Measurements from ENCODE around the gene RHOBTB3. TPM values are rescaled to one million over a fixed set of nuclear protein-coding genes. Genes with fewer than 3 reads are reported as not detected.

RHOBTB3 gene
- total RNA-seq, 1 donor, result 23.3 TPM

DNA sequence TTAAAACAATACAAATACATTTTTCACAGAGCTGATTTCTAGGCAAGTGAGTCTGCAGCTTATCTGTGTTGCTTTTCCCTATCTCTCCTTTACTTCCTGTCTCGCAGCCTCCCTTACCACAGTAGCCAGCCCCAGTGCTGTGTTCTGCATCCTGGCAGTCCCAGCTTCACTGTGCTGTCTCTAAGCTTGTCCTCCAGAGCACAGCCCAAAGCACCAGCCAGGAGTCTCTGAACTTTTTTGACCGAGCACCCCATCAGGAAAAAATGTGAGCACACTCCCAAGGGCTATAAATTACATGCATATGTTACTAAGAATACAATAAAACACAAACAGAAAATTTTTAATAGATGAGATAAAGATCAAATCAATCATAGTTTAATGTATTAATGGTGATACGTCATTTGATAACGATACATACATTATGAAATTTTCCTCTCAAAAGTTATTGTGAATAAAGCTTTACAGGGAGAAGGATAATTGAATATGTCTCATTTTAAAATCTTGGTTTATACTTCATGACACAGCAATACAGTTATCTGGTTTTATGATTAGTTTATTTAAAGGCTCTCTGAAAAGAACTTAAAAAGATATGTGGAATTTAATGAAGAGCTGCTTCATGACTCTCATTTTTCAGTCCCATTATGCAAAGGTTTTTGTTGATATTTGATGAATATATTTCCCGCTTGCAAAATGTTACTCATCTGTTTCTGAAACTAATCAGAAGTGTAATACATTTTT is 7.3 kb upstream of the RHOBTB3 start:
- Histone ChIP-seq H3K9me3 (ENCODE audit: low read depth, low read length) (no peaks in the 10 kb centered on the region), H3K4me3 (ENCODE audit: low read length) (no peak overlapping the region), H3K27me3 (ENCODE audit: insufficient read depth, low read length) (no peaks in the 10 kb centered on the region), H3K4me1 (ENCODE audit: insufficient read depth, low read length) (peaks cover 2% of the 10 kb centered on the region)

DNA sequence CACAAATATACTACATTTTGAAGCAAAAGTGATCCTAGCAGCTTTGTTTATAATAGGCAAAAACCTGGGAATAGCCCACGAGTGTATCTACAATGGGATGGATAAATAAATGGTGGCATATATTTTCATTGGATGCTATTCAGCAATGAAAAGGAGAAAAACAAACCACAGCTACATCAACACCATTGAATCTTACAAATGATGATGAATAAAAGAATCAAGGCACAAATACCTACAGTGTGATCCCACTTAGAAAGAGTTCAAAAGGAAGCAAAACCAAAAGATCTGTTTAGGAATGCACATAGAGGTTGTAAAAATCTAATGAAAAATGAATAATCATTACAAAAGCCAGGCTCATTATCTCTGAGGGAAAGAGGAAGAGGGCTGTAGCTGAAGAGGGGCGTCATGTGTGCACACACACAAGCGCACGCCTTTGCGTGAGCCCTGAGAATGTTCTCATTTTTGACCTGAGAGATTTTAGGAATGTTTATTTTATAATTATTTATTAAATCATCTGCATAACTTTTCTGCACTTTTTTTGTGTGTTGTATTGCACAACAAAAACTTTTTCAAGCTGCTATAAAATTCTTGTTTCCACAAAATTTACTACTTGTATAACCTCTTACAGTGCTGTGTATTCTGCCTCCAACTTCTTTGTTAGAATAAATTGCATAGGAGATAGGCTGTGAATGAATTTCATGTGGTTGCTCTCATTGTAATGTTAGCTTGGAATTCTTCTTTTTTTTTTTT is 5.9 kb upstream of the RHOBTB3 start:
- Histone ChIP-seq H3K27me3 (ENCODE audit: insufficient read depth, low read length) (no peaks in the 10 kb centered on the region), H3K4me1 (ENCODE audit: insufficient read depth, low read length) (no peaks in the 10 kb centered on the region), H3K9me3 (ENCODE audit: low read depth, low read length) (no peaks in the 10 kb centered on the region), H3K4me3 (ENCODE audit: low read length) (no peak overlapping the region)

DNA sequence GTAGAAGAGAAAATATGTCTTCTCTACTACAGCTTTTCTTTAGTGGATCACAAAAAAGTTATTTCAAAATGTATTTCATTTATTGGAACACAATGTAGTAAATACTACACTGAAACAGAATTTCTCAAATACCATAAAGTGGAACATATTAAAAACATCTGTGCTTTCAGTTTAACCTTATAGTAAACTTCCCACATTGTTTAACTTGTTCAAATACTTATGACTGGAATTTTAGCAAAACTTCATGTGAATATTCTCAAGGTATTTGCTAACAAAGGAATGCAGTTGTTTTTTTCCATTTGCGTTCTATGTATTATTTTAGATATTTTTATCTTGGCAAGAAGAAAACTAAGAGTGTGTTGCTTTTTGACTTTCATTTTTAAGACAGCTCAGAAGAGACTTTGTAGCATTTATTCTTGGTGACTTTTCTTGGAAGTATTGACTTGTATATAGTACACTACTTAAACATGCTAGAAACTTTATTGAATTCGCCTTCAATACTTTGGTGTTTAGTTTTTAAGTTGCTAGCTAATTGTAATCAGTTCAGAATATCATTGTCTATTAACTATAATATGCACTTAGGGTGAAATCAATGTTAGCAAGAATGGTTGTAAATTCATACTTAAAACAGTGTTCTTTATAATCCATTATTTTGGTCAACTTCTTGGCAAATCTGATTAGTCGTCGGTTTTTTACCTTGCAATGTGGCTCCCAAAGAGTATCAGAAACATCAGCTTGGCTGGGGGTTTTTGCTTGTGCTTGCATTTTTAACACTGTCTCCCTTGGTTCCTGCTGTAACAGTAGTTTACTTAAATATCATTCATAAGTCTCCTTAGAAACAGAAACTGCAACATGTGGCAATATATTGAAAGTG is 5.0 kb upstream of the RHOBTB3 start:
- Histone ChIP-seq H3K27me3 (ENCODE audit: insufficient read depth, low read length) (no peaks in the 10 kb centered on the region), H3K9me3 (ENCODE audit: low read depth, low read length) (no peaks in the 10 kb centered on the region), H3K4me3 (ENCODE audit: low read length) (no peak overlapping the region), H3K4me1 (ENCODE audit: insufficient read depth, low read length) (no peaks in the 10 kb centered on the region)

DNA sequence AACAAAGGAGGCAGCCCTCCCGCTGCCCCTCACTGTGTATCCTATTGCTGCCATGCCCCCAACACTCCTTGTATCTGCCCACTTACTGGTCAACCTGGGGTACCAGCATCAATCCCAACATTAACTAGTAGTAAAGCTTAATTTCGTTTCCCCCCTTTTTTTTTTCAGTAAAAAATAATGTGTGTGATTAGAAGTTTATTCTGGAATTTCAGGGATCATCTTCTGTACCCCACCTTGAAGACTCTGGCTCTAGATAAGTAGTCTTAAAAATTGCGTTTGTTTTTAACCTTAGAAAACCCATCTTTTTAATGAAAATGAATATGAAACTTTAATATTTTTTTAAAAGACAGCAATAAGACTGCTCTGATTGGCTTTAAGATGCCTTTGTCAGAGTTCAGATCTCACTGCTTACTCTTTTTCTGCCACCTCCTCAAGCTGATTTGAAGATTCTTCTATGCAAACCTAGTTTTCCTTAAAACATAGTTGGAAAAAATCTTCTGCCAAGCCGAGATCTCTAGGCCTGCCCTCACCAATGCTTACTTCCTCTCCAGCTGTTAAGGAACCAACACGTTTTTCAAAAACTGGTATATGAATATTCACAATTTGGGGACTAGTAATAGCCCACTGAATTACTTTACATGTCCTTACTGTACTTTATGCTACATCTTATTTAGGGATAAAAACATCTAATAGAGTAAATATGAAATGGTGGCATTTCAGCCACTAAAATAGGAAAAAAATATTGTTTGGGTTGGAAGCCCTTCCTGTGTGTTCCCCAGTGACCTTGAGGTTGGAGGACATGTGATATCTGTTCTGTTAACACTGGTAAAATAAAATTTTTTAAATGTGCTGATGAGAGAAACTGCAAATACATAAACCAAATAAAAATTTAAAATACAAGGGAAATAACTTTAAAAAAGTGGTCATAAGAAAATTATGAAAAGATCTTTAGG is 4.0 kb upstream of the RHOBTB3 start:
- Histone ChIP-seq H3K27me3 (ENCODE audit: insufficient read depth, low read length) (peaks cover 6% of the 10 kb centered on the region), H3K4me3 (ENCODE audit: low read length) (no peak overlapping the region), H3K9me3 (ENCODE audit: low read depth, low read length) (no peaks in the 10 kb centered on the region), H3K4me1 (ENCODE audit: insufficient read depth, low read length) (peaks cover 4% of the 10 kb centered on the region)

DNA sequence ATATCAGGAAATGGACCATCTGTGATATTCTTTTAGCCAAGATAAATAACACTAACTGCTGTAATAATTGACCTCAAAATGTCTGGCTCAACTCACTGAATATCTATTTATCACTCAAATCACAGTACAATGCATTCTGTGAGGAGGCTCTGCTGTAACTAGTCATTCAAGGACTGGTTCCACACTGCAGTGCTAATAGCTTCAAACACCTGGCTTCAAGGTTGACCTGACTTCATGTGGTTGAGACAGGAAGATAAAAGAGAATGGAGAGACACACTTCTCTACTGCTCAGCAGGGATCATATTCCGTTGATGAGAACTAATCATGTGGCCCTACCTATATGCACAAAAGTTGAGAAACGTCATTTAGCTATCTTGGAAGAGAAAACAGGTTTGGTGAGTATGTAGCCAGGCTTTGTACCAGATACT is 3.4 kb upstream of the RHOBTB3 start:
- H3K27me3 ChIP-seq (ENCODE audit: insufficient read depth, low read length), result peaks cover 9% of the 10 kb centered on the region
- no peak overlapping the region for H3K4me3 ChIP-seq (ENCODE audit: low read length)
- no peaks in the 10 kb centered on the region for H3K9me3 ChIP-seq (ENCODE audit: low read depth, low read length)
- H3K4me1 ChIP-seq (ENCODE audit: insufficient read depth, low read length), result peaks cover 6% of the 10 kb centered on the region

DNA sequence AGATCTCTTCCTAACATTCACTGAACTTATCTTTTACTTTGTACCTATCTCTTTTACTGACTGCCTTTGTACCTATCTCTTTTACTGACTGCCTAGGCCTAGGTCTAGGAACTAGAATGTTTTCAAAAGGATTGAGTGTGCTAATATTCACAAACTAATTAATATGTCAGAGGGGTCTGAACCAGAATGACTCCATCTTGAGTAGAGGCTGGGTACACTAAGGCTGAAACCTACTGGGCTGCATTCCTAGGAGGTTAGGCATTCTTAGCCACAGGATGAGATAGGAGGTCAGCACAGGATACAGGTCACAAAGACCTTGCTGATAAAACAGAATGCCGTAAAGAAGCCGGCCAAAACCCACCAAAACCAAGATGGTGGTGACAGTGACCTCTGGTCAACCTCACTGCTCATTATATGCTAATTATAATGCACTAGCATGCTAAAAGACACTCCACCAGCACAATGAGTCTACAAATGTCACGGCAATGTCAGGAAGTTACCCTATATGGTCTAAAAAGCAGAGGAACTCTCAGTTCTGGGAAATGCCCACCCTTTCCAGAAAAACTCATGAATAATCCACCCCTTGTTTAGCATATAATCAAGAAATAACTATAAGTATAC is 2.5 kb upstream of the RHOBTB3 start:
- Histone ChIP-seq H3K4me1 (ENCODE audit: insufficient read depth, low read length) (peaks cover 6% of the 10 kb centered on the region), H3K9me3 (ENCODE audit: low read depth, low read length) (no peaks in the 10 kb centered on the region), H3K4me3 (ENCODE audit: low read length) (no peak overlapping the region), H3K27me3 (ENCODE audit: insufficient read depth, low read length) (peaks cover 9% of the 10 kb centered on the region)

DNA sequence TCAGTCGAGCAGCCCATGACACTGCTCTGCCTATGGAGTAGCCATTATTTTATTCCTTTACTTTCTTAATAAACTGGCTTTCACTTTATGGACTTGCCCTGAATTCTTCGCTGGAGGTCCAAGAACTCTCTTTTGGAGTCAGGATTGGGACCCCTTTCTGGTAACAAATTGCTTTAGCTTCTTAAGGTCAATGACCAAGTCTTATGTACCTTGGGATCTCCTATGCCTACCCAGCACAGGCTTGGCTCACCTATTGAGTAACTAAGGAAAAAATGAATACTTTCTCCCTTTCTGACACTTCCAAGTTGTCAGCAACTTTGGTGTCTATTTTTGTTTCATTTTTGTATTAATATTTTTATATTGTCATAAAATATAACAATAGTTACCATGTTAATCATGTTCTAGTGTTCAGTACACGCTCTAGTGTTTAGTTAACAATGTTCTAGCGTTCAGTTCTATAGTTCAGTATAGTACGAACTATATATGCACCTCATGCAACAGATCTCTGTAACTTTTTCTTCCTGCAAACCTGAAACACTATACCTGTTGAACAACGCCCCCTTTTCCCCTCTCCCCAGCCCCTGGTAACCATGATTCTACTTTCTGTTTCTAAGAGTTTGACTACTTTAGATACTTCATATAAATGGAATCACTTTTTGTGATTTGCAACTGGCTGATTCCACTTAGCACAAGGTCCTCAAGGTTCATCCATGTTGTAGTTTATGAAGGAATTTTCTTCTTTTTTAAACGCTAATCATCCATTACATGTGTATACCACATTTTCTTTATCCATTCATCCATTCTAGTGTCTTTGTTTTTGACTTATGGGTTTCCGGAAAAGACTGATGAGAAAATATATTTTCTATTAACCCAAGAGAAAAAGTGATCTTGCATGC is 1.8 kb upstream of the RHOBTB3 start:
- no peaks in the 10 kb centered on the region for H3K9me3 ChIP-seq (ENCODE audit: low read depth, low read length)

DNA sequence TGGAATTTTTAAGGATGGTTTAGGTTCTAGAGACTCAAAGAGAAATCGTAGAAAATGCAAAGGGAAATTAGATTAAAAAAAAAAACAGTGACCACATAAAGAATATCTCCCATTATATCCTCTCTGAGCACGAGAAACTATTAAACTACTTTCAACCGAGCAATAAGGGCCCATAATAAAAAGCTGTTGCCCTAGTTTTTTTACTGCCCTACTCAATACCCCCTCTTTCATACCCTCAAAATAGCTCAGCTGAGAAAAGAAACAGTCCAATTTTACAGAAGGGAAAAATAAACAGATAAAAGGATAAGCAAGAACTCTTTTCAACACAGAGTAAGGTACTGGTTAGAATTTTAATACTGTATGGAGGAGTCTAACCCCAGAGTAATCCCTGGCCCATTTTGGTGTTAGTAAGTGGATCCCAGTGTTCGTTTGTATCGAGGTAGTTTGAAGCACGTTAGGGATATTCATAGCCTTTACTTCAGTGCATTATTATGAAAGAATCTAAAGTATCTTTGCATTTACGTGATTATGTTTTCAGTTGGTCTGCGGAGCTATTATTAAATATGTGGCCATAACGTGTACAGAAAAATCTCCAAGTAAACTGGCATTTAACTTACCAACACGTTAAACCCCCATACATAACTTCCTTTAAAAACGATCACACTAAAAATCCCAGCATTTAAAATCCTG is 980 bp upstream of the RHOBTB3 start:
- Histone ChIP-seq H3K9me3 (ENCODE audit: low read depth, low read length) (no peaks in the 10 kb centered on the region), H3K4me1 (ENCODE audit: insufficient read depth, low read length) (peaks cover 6% of the 10 kb centered on the region), H3K27me3 (ENCODE audit: insufficient read depth, low read length) (peaks cover 12% of the 10 kb centered on the region), H3K4me3 (ENCODE audit: low read length) (peak overlapping the region; percentile 49)

More for the DNA sequence above, 1.8 kb upstream of the RHOBTB3 start:
- Histone ChIP-seq H3K4me1 (ENCODE audit: insufficient read depth, low read length) (peaks cover 6% of the 10 kb centered on the region), H3K4me3 (ENCODE audit: low read length) (no peak overlapping the region), H3K27me3 (ENCODE audit: insufficient read depth, low read length) (peaks cover 9% of the 10 kb centered on the region)

DNA sequence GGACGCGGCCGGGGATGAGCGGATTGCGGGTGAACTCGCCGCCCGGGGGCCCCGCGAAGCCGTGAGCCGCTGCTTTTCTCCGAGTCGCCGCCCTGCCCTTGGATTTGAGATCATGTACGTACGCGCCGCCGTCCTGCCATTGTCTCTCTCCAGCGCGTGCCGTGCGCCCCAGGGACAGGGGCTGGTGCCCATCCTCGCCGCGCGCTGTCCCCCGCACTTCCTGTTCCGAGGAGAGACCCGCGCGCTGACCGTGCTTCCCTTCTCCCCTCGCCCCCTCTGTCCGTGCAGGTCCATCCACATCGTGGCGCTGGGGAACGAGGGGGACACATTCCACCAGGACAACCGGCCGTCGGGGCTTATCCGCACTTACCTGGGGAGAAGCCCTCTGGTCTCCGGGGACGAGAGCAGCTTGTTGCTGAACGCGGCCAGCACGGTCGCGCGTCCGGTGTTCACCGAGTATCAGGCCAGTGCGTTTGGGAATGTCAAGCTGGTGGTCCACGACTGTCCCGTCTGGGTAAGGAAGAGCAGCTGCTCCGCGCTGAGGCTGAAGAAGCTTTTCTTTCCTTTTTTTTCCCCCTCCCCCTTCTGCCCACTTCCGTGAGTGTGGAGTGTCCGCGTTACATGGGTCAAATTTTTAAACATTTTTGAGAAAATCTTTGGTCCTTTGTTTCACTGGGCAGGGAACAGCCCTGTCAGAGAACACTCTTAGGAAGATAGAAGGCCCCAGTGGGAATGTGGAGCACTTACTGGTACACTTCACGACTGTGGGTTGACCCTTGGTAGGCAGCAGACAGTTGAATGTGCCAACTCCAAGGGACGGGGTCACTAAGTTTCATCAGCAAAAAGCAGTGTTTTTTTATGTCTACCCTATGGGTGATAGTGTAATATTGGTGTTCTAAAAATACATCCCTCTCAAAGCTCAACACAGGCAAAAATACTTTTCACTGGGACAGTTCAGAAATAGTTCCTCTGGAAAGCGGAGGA is 727 bp downstream of the RHOBTB3 start:
- peaks cover 13% of the 10 kb centered on the region for H3K27me3 ChIP-seq (ENCODE audit: insufficient read depth, low read length)
- H3K4me1 ChIP-seq (ENCODE audit: insufficient read depth, low read length), result peaks cover 6% of the 10 kb centered on the region
- H3K9me3 ChIP-seq (ENCODE audit: low read depth, low read length), result no peaks in the 10 kb centered on the region
- H3K4me3 ChIP-seq (ENCODE audit: low read length), result peak overlapping the region; percentile 49

DNA sequence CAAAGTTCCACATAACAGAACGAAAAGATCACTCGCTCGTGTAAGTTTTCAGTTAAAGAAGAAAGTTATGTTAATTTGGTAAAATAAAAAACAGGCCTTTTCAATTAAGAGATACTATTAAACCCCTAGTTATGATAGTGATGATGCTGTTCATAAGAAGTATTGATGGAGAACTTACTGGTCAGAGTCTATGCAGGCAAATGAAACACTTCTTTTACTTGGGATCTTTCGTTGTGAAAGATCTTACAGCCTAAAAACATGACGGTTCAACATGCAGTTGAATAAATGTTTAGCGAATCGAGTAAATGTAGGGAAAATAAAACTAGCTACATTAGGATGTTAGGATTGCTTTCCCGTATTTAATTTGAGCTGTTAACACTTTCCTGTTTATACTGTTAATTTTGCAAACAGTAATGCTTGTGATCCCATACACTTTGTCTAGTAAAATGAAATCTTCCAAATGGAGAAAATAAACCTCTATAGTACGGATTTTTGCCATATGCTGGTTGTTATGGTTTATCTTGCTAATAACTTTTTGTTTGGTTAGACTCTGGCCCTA is 2.0 kb downstream of the RHOBTB3 start:
- H3K4me3 ChIP-seq (ENCODE audit: low read length), result no peak overlapping the region
- peaks cover 17% of the 10 kb centered on the region for H3K4me1 ChIP-seq (ENCODE audit: insufficient read depth, low read length)
- H3K27me3 ChIP-seq (ENCODE audit: insufficient read depth, low read length), result peaks cover 13% of the 10 kb centered on the region
- no peaks in the 10 kb centered on the region for H3K9me3 ChIP-seq (ENCODE audit: low read depth, low read length)

DNA sequence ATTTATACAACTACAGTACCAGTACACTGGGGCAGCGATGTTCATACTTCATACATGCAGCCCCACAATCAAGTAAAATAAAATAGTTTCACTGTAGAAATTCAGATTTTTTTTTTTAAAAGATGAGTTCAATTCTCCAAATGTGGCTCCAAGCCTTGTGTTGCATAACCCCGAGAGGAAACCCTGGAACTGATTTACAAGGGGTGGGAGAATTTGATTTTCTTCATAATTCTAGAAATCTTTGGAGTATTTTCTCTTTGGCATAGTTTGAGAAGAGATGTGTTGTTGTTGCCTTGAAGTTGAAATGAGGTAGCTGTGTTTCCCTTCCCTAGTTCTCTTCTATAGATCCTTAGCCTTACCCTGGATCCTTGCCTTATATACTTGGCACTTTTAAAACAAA is 3.1 kb downstream of the RHOBTB3 start:
- peaks cover 13% of the 10 kb centered on the region for H3K27me3 ChIP-seq (ENCODE audit: insufficient read depth, low read length)
- H3K9me3 ChIP-seq (ENCODE audit: low read depth, low read length), result no peaks in the 10 kb centered on the region
- H3K4me3 ChIP-seq (ENCODE audit: low read length), result no peak overlapping the region
- H3K4me1 ChIP-seq (ENCODE audit: insufficient read depth, low read length), result peaks cover 21% of the 10 kb centered on the region

All from mononuclear cell (primary cell).